ENCODE data around the gene INPP4B. TPM values are rescaled to one million over a fixed set of nuclear protein-coding genes. Genes with fewer than 3 reads are reported as not detected.

Gene INPP4B
- total RNA-seq, 1 donor from 2014 or later = 143 TPM

DNA sequence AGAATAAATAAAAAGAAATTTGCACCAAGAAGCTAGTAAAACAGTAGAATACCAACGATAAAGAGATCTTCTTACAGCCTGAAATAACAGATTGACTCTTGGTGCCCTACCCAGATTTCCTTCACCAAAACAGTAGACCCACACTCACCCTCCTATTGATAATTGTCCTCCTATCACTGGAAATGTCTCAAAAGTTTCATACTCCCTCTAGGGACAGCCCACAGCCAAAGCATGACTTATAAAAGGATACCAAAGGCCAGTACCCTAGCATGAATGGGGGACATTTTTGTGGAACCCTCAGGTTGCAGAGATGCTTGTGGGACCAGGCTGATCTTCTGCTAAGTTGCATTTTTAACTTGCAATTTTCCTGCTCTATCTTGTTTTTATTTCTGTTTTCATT is 104.1 kb downstream of the INPP4B start:
- DNase-seq (ENCODE audit: low read depth) = no peak

GRCh38 chr4:142728233-142728632 is 117.9 kb downstream of the INPP4B start:
- DNase-seq (ENCODE audit: low read depth) = no peak

DNA sequence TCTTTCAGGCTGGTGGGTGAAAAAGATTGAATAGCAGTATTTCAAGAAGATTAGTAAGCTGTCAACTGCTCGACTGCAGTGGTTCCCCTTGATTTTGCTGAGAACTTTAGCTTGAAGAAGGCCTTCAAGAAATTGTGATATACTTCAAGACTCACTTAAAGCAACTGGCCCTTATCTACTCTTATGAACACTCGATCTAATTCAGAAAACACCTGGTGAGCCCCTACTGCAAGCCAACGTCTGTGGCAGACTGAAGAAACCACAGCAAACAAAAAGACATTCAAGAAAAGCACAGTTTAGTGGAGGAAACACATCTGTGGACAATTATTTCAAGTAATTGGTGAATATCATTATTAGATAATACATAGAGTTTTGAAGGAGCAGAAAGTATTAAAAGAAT is 119.0 kb downstream of the INPP4B start:
- DNase-seq (ENCODE audit: low read depth) = no peak

DNA sequence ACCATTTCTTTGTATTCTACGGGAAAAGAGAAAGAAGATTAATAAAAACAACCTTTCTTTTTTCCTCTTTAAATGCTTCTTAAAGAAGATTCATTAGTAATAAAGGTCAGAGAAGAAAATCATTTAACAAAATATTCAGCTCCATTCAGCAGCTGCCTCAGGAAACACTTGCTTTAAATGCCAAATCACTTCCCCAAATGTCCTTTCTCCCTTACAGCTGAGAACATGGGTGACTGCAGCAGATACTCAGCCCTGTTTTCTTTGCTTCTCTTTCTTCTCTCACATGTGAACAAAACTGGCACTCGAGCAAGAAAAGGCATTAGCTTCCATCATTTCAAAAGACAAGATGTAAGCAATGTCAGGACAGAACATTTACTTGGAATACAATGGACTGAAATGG is 120.2 kb downstream of the INPP4B start:
- DNase-seq (ENCODE audit: low read depth) = no peak

DNA sequence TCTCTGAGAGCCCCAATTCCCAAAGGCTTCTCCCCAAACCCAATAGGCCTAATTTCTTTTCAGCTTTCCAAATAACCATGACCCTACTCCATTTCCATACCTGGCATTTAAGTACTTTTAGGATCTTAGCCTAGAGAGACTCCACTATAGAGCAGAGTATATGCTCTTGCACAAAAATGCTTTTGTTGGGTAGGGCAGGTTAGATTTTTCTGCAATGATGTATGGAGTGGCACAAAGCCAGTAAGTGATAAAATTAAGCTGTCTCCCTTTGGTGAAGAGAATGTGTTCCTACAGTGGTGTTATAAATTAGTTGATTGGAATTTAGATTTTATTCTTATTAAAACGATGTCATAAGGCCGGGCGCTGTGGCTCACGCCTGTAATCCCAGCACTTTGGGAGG is 124.9 kb downstream of the INPP4B start:
- no peak for DNase-seq (ENCODE audit: low read depth)

- DNase-seq (ENCODE audit: low read depth) = peak; percentile 56
Observed at GRCh38 chr4:142719854-142720541, 126.1 kb downstream of the INPP4B start.

DNA sequence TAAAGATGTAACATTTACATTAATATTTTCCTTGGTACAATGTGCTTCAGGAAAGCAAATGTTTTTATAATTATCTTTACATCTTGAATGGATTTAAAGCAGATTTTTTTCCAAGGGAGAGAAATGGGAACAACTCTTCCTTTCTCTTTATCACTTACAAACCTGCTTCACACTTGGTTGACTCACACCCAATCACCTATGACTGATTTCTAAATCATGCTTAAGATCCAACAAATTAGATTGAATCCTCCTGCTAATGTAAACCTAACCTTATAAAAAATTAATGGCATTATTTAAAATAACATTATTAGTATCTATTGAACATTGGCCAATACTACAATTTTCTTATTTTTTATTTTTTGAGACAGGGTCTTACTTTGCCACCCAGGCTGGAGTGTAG is 127.1 kb downstream of the INPP4B start:
- no peak for DNase-seq (ENCODE audit: low read depth)

- no peak for DNase-seq (ENCODE audit: low read depth)
Observed at GRCh38 chr4:142715727-142716126, 130.4 kb downstream of the INPP4B start.

DNA sequence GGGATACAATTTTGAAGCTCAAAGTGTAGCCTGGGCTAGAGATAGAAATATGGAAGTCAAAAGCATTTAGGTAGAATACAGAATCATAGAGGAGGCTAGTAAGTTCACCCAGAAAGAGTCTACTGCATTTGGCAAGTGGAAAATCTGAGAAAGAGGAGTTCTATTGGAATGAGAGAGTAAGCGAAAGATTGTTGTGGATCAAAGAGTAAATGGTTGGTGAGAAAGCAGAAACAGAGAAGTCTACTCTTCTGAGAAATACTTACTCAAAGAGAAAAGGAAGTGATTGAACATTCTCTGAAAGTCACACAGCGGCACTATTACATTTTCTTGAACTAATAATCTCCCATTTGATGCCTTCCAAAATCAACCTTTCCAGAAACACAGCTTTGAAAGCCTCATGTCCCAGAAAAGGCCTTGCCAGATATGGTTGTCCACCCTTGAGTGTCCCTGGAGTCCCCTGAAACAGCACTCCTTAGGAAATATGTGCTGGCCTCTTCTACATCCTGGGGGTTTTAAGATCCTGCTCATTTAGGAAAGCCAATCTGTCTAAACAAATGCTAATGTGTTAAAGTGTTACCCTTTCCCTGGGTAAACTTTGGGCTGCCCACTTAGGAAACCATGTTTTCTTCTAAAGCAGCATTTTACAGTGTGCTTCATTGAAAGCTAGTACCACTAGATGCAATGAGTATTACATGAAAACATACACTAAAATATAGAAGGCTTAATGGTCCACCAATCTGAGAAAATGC is 132.6 kb downstream of the INPP4B start:
- no peak for DNase-seq (ENCODE audit: low read depth)

DNA sequence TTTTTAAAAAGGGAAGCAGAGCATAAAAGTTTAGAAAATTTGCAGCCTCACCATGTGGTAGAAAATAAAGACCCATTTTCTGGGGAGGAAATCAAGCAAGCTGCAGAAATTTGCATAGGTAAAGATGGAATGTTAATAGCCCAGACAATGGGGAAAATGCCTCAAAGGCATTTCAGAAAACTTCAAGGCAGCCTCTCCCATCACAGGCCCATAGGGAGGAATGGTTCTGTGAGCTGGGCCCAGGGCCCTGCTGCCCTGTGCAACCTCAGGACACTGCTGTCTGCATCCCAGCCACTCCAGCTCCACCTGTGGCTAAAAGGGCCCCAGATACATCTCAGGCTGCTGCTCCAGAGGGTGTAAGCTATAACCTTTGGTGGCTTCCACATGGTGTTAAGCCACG is 137.9 kb downstream of the INPP4B start:
- no peak for DNase-seq (ENCODE audit: low read depth)

- no peak for DNase-seq (ENCODE audit: low read depth)
Observed at GRCh38 chr4:142707401-142707800, 138.7 kb downstream of the INPP4B start.

- DNase-seq (ENCODE audit: low read depth) = no peak
Observed at GRCh38 chr4:142706381-142706780, 139.7 kb downstream of the INPP4B start.

- DNase-seq (ENCODE audit: low read depth) = no peak
Observed at GRCh38 chr4:142705820-142706219, 140.3 kb downstream of the INPP4B start.

GRCh38 chr4:142703694-142704309 is 142.3 kb downstream of the INPP4B start:
- no peak for DNase-seq (ENCODE audit: low read depth)

DNA sequence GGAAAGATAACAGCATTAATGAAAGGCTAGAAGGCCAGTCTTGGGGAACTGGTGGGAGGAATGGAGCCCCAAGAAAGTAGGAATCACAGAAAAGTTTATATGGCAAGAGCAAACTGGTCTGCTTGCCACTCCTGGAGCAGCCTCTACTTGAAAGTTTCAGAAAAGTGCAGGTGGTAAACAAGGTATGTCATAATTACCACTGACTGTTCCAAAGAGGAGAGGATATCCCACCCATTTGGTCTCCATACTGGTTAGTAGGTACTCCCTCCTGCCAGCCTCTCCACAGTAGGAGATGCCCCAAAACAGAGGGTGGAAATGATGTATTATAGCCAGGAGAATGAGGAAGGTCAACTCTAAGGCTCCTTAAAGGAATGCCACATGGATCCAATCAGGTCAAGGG is 145.1 kb downstream of the INPP4B start:
- DNase-seq (ENCODE audit: low read depth) = no peak

GRCh38 chr4:142700531-142700930 is 145.6 kb downstream of the INPP4B start:
- DNase-seq (ENCODE audit: low read depth) = no peak

DNA sequence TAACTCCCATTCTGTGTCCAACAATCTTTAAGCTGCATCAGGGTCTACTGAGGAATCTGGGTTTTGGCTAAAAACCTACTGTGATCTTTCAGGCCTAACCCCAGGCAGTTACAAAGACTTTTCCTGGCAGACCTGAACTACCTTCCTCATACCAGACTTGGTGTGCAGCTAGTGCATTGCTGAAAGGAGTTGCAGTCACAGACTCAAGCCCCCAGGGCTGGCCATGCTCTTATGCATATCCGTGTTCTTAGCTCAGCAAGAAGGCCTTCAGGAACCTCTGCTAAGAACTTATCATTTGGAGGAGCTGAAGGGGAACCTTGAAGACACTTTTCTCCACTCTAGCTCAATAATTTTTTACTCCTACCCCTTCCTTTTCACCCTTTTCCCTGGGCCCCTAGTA is 147.5 kb downstream of the INPP4B start:
- no peak for DNase-seq (ENCODE audit: low read depth)

DNA sequence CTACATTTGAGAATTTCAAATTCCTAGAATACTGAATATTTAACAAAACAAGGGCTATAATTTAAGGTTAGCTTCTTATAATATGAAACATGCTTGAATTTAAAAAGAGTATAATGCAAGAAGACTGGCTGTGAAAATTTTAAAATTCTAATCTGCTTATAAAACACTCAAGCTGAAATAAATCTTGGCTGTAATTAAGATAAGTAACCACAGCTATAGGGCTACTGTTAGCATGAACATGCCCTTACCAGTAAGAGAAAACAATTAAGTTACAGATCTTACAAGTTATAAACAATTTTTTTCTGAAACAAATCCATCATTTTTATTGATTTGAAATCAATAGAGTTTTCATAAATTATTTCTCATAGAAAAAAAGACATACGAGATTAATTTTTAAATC is 148.2 kb downstream of the INPP4B start:
- no peak for DNase-seq (ENCODE audit: low read depth)

DNA sequence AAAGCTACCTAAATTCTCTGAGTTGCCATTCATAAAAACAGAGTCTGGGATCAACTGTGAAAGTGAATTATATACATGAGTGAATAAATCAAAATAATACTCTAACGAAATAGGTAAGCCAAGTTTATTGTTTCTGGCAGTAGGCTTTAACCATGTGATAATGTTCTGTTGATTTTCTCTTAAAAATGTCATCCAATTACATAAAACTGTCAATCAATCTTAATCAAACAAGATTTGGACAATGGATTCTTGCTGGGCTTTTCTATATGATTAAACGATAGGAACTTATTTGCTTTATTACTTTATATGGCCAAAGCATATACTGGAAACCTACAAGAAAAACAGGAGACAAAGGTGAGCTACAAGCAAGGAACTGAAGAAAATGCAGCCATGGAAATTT is 148.8 kb downstream of the INPP4B start:
- DNase-seq (ENCODE audit: low read depth) = no peak

- DNase-seq (ENCODE audit: low read depth) = no peak
Observed at GRCh38 chr4:142696334-142697122, 149.6 kb downstream of the INPP4B start.

GRCh38 chr4:142690406-142691163 is 155.5 kb downstream of the INPP4B start:
- DNase-seq (ENCODE audit: low read depth) = no peak

Measured in myocyte (in vitro differentiated cells).